Body of pancreas (tissue), 4 donors: ENCODE data around the gene VWF.

ENCODE experiments used
- POLR2A ChIP-seq, 3 donors: fragments of 450-650 bp; IDR thresholded peaks; one replicate each; pipeline ENCODE4 v1.6.1; 2016; ENCODE audit warnings: antibody characterized with exemption in 3 of 3, mild to moderate bottlenecking in 2 of 3
- TF ChIP-seq, protein P1 (sequence below), 7 experiments: fragments of 450-650 bp in 4 of 7; fragments of 200-600 bp in 3 of 7; sonication (generic) in 3 of 7; IDR thresholded peaks; one replicate each; pipeline ENCODE4 v1.5.1; 2016 to 2019; ENCODE audit warnings: antibody characterized with exemption in 7 of 7

DNA sequence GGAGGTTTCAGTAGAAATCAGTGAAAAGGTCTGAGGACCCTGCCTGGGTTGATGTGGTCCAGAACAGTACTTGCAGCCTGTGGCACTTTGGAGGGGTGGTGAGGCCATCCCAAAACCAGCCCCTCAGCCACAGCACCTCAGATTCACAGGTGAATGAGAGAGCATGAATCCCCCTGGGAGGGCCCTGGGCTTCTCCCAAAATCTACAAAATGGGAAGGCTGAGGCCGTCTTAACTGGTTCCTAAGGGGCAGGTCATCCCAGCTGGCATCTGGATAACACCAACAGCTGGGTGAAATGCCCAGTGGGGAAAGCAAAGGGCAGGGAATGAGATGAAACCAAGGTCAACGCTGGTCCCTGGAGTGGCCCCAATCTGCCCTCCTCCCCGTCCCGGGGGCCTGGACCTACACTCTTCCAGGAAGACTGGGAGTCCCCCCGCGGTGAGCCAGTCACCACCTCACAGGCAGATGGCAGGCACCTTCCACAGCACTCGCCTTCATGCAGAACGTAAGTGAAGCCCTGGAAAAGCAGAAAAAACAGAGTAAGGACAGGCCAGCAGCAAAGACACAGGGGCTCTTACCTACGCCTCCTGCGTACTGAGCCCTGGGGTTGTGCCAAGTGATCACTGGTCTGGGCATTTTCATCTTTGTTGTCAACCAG, 153.1 kb downstream of the VWF start:
- TF ChIP-seq, protein P1, sequence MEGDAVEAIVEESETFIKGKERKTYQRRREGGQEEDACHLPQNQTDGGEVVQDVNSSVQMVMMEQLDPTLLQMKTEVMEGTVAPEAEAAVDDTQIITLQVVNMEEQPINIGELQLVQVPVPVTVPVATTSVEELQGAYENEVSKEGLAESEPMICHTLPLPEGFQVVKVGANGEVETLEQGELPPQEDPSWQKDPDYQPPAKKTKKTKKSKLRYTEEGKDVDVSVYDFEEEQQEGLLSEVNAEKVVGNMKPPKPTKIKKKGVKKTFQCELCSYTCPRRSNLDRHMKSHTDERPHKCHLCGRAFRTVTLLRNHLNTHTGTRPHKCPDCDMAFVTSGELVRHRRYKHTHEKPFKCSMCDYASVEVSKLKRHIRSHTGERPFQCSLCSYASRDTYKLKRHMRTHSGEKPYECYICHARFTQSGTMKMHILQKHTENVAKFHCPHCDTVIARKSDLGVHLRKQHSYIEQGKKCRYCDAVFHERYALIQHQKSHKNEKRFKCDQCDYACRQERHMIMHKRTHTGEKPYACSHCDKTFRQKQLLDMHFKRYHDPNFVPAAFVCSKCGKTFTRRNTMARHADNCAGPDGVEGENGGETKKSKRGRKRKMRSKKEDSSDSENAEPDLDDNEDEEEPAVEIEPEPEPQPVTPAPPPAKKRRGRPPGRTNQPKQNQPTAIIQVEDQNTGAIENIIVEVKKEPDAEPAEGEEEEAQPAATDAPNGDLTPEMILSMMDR (IDR thresholded peaks at IDR 0.05), result no peak
- TF ChIP-seq POLR2A (IDR thresholded peaks at IDR 0.05), result no peak
